ENCODE results near the gene NDUFS7.

The NDUFS7 gene

DNA sequence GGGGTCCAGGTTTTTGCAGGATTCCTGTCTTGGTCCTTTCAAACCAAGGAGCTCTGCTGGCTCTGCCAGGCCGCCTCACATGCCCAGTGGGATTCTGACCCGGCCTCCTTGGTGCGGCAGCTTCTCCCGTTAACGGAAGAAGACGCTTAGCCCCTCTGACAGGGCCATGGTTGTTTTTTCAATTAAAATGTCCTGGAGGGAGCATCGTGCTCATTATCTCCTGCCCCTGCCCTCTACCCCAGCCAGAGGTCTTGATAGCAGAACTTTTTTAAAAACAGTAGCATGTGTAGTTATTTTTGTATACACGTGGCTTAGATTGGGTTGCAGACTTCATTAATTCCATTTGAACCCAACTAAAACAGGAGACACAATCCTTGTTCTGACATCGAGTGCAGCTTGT is 43.0 kb downstream of the NDUFS7 start:
- Histone ChIP-seq H3K36me3 (ENCODE audit: control insufficient read depth, insufficient read depth, low read length) (peaks cover 72% of the 10 kb centered on the region), H3K9ac (ENCODE audit: low read depth, low read length) (no peak overlapping the region), H3K4me3 (ENCODE audit: low read depth, low read length) (no peak overlapping the region), H3K27me3 (ENCODE audit: control insufficient read depth, insufficient read depth, low read length) (no peaks in the 10 kb centered on the region), H3K9me3 (ENCODE audit: control insufficient read depth, insufficient read depth, low read length) (no peaks in the 10 kb centered on the region), H3K4me1 (ENCODE audit: control insufficient read depth, insufficient read depth, low read length) (no peaks in the 10 kb centered on the region)

DNA sequence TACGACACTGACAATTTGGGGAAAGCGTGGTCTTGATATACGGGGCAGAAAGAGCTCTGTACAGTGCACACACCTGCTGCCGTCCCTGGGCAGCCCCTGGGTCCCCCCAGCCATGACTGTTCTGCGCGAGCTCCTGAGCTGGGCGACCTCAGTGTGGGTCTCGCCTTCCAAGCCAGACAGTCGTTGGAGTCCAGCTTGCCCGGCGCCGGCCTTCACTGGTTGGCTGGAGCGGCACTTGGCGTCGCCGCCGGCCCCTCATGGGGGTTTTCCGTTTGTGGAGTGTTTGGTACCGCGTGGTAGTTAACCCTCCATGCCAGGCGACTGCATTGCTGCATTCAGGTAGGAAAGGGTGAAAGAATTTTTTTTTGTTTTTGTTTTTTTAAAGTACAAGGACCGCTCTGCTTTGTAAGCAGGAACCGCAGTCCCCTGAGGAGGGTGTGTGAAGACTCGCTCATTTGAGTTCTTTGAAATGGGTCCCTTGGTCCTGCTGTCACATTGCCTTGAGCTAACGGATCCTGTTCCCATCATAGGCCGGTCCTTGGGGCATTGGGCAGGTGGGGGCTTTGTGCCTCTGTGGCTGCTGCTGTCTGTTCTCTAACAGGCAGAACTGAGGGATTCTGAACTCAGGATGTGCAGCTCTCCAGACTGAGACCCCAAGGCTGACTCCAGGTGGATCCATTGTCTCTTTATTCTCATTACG is 43.7 kb downstream of the NDUFS7 start:
- Histone ChIP-seq H3K4me1 (ENCODE audit: control insufficient read depth, insufficient read depth, low read length) (no peaks in the 10 kb centered on the region), H3K27me3 (ENCODE audit: control insufficient read depth, insufficient read depth, low read length) (no peaks in the 10 kb centered on the region), H3K9me3 (ENCODE audit: control insufficient read depth, insufficient read depth, low read length) (no peaks in the 10 kb centered on the region), H3K36me3 (ENCODE audit: control insufficient read depth, insufficient read depth, low read length) (peaks cover 72% of the 10 kb centered on the region), H3K4me3 (ENCODE audit: low read depth, low read length) (no peak overlapping the region), H3K9ac (ENCODE audit: low read depth, low read length) (no peak overlapping the region)

DNA sequence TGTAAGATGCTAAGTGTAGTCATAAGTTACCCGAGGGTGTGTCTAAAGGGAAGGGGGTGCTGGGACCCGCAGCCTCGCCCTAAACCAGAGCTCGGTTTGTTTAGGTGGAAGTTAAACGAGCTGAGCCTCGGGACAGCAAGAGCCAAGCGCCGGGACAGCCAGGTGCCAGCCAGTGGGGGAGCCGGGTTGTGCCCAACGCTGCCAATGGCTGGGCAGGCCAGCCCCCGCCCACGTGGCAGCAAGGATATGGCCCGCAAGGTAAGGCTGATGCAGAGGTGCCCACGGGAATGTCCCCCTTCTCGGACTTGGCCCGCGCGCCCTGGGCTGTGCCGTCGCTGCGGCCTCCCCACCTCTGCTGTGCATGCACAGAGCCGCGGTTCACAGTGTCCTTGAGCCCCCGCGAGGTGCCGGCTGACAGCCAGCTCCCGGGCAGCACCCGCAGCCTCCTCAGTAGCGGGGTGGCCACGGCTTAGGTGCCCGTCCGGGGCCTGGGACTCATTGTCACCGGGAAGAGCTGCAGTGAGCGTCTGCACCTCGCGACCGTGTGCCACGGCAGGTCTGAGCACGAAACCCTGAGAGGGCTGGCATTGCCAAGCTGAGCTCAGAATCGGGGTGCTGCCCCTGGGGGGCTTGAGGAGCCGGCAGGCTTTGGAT is 45.2 kb downstream of the NDUFS7 start:
- Histone ChIP-seq H3K9me3 (ENCODE audit: control insufficient read depth, insufficient read depth, low read length) (no peaks in the 10 kb centered on the region), H3K4me1 (ENCODE audit: control insufficient read depth, insufficient read depth, low read length) (no peaks in the 10 kb centered on the region), H3K4me3 (ENCODE audit: low read depth, low read length) (no peak overlapping the region), H3K27me3 (ENCODE audit: control insufficient read depth, insufficient read depth, low read length) (no peaks in the 10 kb centered on the region), H3K9ac (ENCODE audit: low read depth, low read length) (no peak overlapping the region), H3K36me3 (ENCODE audit: control insufficient read depth, insufficient read depth, low read length) (peaks cover 75% of the 10 kb centered on the region)

DNA sequence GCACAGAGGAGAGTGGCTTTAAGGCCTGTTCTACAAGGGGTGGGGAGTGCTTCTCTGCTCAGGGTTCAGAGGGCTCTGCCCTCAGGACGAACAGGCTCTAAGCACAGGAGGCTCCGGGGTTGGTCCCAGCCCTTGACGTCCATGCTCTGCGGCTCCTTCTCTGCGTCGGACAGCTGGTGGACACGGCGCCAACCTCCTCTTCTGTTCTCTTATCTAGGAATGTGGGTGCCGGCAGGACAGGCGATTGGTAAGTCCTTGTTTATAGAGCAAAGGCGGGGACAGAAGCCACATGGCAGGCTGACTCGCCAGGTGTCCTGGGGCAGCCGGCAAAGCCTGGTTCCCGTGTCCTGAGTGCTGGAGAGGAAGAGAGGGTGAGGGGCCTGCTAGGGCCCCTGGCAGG is 46.0 kb downstream of the NDUFS7 start:
- H3K27me3 ChIP-seq (ENCODE audit: control insufficient read depth, insufficient read depth, low read length) = no peaks in the 10 kb centered on the region
- H3K9ac ChIP-seq (ENCODE audit: low read depth, low read length) = no peak overlapping the region
- peaks cover 79% of the 10 kb centered on the region for H3K36me3 ChIP-seq (ENCODE audit: control insufficient read depth, insufficient read depth, low read length)
- H3K4me1 ChIP-seq (ENCODE audit: control insufficient read depth, insufficient read depth, low read length) = no peaks in the 10 kb centered on the region
- H3K4me3 ChIP-seq (ENCODE audit: low read depth, low read length) = no peak overlapping the region
- H3K9me3 ChIP-seq (ENCODE audit: control insufficient read depth, insufficient read depth, low read length) = no peaks in the 10 kb centered on the region

DNA sequence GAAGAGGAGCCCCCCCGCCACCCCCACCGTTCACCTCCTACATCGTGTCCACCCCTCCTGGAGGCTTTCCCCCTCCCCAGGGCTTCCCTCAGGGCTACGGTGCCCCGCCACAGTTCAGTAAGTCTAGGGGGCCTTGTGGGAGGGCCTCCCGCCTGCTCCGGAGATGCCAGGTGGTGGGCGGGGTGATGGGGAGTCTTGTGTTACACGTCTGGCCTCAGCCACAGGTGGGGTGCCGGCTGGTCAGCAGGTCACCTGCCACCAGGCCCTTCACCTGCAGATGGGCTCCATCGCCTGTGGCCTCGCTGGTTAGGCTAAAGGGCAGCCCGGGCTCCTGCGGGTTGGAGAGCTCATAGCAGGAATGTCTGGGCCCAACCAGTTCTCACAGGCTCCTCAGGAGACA is 46.5 kb downstream of the NDUFS7 start:
- no peaks in the 10 kb centered on the region for H3K9me3 ChIP-seq (ENCODE audit: control insufficient read depth, insufficient read depth, low read length)
- no peak overlapping the region for H3K9ac ChIP-seq (ENCODE audit: low read depth, low read length)
- H3K4me1 ChIP-seq (ENCODE audit: control insufficient read depth, insufficient read depth, low read length) = no peaks in the 10 kb centered on the region
- no peak overlapping the region for H3K4me3 ChIP-seq (ENCODE audit: low read depth, low read length)
- peaks cover 77% of the 10 kb centered on the region for H3K36me3 ChIP-seq (ENCODE audit: control insufficient read depth, insufficient read depth, low read length)
- no peaks in the 10 kb centered on the region for H3K27me3 ChIP-seq (ENCODE audit: control insufficient read depth, insufficient read depth, low read length)

DNA sequence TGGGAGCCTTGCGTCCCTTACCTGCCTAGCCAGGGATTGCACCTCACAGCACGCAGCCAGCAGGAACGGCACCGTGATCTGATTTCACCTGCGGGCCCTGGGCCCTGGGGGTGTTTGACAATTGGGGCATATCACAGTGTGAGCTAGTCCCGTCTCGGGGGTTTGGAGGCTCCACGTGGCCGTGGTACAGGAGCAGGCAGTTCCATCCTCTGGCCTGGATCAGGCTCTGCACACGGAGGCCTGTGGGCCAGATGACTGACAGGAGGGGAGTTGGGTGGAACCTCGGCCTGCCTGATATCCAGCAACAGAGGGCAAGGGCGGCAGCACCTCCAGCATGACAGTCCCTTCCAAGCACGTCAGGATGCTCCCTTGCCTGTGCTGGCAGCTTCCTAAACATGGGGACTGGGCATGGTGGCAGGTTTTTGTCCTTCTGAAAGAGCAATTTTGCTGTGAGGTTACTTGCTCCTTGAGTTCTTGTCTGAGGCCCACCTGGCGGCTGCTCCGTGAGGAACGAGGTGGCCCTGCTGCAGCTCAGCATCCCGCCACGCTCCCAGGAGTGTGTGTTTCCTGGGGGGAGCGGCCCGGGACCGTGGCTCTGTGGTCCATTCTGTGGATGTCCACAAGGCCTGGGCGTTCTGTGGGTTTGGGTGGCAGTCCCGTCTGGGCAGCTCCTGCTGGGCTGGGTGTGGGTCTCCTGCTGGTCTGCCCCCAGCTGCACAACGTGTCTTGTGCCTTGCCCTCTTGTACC is 48.2 kb downstream of the NDUFS7 start:
- Histone ChIP-seq H3K27me3 (ENCODE audit: control insufficient read depth, insufficient read depth, low read length) (no peaks in the 10 kb centered on the region), H3K9me3 (ENCODE audit: control insufficient read depth, insufficient read depth, low read length) (no peaks in the 10 kb centered on the region), H3K4me1 (ENCODE audit: control insufficient read depth, insufficient read depth, low read length) (no peaks in the 10 kb centered on the region), H3K4me3 (ENCODE audit: low read depth, low read length) (no peak overlapping the region), H3K9ac (ENCODE audit: low read depth, low read length) (no peak overlapping the region), H3K36me3 (ENCODE audit: control insufficient read depth, insufficient read depth, low read length) (peaks cover 67% of the 10 kb centered on the region)

DNA sequence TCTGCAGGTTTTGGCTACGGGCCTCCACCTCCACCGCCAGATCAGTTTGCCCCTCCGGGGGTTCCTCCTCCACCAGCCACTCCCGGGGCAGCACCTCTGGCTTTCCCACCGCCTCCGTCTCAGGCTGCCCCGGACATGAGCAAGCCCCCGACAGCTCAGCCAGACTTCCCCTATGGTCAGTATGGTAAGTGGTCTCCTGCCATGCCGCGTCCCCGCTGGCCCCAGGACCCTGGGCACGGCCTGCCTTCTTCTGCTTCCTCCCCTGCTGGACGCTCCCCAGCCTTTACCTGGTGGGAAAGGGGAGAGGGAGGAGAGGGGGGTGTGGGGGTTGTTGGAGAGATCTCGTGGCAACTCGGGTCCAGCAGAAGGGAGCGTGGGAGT is 48.8 kb downstream of the NDUFS7 start:
- Histone ChIP-seq H3K4me1 (ENCODE audit: control insufficient read depth, insufficient read depth, low read length) (no peaks in the 10 kb centered on the region), H3K36me3 (ENCODE audit: control insufficient read depth, insufficient read depth, low read length) (peaks cover 61% of the 10 kb centered on the region), H3K27me3 (ENCODE audit: control insufficient read depth, insufficient read depth, low read length) (no peaks in the 10 kb centered on the region), H3K9me3 (ENCODE audit: control insufficient read depth, insufficient read depth, low read length) (no peaks in the 10 kb centered on the region), H3K4me3 (ENCODE audit: low read depth, low read length) (no peak overlapping the region), H3K9ac (ENCODE audit: low read depth, low read length) (no peak overlapping the region)

DNA sequence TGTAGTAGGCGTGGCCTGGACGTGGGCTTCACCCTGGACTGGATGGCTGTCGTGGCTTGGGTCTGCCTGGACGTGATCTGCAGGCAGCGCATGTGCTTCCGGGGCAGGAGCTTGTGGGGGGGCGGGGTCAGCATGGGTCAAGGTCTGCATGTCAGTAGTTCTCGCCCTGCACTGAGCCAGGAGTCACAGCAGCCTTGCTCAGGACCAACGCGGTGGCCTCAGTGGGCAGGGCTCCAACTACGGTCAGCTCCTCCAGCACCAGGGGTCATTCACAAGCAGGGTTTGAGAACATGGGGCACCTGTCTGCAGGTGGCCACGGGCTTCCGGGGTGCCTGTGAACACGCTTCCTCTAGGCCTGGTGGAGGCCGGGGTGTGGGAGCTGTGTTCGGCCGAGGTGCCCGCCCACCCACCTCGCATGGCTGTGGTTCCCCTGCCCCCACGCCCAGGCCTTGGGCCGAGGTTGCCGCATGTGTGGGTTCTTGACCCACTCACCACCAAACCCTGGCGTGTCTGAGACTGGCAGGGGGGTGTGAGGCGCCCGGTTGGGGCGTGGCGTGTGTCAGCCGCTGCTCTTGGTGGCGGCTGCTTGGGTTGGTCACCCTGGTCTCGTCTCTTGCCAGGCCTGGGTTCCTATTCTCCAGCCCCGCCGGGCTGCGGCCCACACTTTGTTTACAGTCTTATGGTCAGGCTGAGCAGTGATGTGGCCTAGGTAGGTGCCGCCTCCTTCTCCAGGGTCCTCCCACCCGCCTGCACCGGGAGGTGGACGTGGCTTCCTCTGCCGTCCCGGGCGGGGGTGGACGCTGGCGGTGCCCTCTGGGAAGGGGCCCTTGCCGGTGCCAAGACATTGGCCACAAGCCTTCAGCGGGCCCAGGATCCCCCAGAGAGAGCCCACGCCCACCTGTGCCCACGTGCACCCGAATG is 49.7 kb downstream of the NDUFS7 start:
- peaks cover 57% of the 10 kb centered on the region for H3K36me3 ChIP-seq (ENCODE audit: control insufficient read depth, insufficient read depth, low read length)
- no peak overlapping the region for H3K9ac ChIP-seq (ENCODE audit: low read depth, low read length)
- no peaks in the 10 kb centered on the region for H3K9me3 ChIP-seq (ENCODE audit: control insufficient read depth, insufficient read depth, low read length)
- H3K4me3 ChIP-seq (ENCODE audit: low read depth, low read length) = no peak overlapping the region
- H3K27me3 ChIP-seq (ENCODE audit: control insufficient read depth, insufficient read depth, low read length) = no peaks in the 10 kb centered on the region
- H3K4me1 ChIP-seq (ENCODE audit: control insufficient read depth, insufficient read depth, low read length) = no peaks in the 10 kb centered on the region

DNA sequence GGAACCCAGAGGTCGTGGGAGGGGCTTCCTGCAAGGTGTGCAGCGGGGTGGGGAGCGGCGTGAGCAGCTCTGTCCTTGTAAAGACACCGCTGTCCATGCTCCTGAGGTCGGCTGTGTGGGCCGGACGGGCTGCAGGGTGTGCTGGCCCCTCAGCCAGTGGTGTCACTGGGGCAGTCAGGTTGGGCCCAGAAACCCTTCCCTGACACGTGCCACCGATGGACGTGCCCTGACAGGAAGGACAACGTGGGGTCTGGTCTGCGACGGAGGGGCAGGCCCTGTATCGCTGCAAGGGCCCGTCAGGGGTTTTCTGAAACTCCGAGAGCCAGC is 50.3 kb downstream of the NDUFS7 start:
- H3K9ac ChIP-seq (ENCODE audit: low read depth, low read length) = no peak overlapping the region
- no peaks in the 10 kb centered on the region for H3K9me3 ChIP-seq (ENCODE audit: control insufficient read depth, insufficient read depth, low read length)
- H3K36me3 ChIP-seq (ENCODE audit: control insufficient read depth, insufficient read depth, low read length) = peaks cover 53% of the 10 kb centered on the region
- H3K4me3 ChIP-seq (ENCODE audit: low read depth, low read length) = no peak overlapping the region
- no peaks in the 10 kb centered on the region for H3K4me1 ChIP-seq (ENCODE audit: control insufficient read depth, insufficient read depth, low read length)
- H3K27me3 ChIP-seq (ENCODE audit: control insufficient read depth, insufficient read depth, low read length) = no peaks in the 10 kb centered on the region

DNA sequence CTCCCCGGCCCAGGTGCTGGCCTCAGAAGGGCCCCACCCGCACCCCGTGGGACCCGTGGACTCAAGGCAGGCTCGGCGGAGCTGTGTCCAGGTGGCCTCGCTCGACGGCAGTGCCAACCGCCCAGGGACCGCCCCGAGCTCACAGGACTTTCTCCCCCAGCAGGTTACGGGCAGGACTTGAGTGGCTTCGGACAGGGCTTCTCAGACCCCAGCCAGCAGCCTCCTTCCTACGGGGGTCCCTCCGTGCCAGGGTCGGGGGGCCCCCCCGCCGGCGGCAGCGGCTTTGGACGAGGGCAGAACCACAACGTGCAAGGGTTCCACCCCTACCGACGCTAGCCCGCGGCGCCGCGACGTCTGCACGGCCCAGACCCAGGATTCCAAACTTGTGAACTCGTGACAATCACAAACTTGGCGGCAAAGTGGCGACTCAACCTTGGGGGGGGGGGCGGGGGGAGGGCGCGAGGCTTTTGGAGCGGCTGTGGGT is 50.9 kb downstream of the NDUFS7 start:
- Histone ChIP-seq H3K9ac (ENCODE audit: low read depth, low read length) (no peak overlapping the region), H3K4me3 (ENCODE audit: low read depth, low read length) (no peak overlapping the region), H3K36me3 (ENCODE audit: control insufficient read depth, insufficient read depth, low read length) (peaks cover 50% of the 10 kb centered on the region), H3K9me3 (ENCODE audit: control insufficient read depth, insufficient read depth, low read length) (no peaks in the 10 kb centered on the region), H3K4me1 (ENCODE audit: control insufficient read depth, insufficient read depth, low read length) (no peaks in the 10 kb centered on the region), H3K27me3 (ENCODE audit: control insufficient read depth, insufficient read depth, low read length) (no peaks in the 10 kb centered on the region)

DNA sequence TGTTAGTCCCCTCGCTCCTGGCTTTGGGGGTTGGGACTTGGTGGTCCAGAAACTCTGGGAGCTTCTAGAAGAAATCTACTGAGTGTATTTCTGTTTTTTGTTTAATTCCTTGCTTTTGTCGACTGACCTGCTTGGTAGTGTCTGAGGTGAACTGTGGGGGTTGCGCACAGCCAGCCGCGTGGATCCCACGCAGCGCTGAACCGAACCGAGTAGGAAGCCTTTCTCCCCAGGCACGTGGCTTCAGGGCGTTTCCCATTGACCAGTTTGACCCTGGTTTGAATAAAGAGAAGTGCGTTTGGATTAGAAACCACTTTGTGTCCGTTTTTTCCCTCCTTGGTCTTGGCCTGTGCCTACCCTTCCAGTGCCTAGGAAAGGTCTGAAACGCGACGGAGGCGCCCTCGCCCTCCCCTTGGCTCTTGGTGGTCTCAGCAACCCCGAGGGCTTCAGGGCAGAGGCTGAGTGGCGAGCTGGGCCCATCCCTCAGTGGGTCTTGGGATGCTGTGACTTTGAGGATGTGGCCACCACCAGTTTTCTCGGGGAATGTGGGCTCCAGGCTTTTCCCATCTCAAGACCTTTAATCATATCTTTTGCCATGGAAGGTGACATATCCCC is 51.8 kb downstream of the NDUFS7 start:
- Histone ChIP-seq H3K9ac (ENCODE audit: low read depth, low read length) (no peak overlapping the region), H3K4me3 (ENCODE audit: low read depth, low read length) (no peak overlapping the region), H3K27me3 (ENCODE audit: control insufficient read depth, insufficient read depth, low read length) (no peaks in the 10 kb centered on the region), H3K9me3 (ENCODE audit: control insufficient read depth, insufficient read depth, low read length) (no peaks in the 10 kb centered on the region), H3K36me3 (ENCODE audit: control insufficient read depth, insufficient read depth, low read length) (peaks cover 53% of the 10 kb centered on the region), H3K4me1 (ENCODE audit: control insufficient read depth, insufficient read depth, low read length) (no peaks in the 10 kb centered on the region)
